ENCODE results near the gene ST3GAL4.

DNA sequence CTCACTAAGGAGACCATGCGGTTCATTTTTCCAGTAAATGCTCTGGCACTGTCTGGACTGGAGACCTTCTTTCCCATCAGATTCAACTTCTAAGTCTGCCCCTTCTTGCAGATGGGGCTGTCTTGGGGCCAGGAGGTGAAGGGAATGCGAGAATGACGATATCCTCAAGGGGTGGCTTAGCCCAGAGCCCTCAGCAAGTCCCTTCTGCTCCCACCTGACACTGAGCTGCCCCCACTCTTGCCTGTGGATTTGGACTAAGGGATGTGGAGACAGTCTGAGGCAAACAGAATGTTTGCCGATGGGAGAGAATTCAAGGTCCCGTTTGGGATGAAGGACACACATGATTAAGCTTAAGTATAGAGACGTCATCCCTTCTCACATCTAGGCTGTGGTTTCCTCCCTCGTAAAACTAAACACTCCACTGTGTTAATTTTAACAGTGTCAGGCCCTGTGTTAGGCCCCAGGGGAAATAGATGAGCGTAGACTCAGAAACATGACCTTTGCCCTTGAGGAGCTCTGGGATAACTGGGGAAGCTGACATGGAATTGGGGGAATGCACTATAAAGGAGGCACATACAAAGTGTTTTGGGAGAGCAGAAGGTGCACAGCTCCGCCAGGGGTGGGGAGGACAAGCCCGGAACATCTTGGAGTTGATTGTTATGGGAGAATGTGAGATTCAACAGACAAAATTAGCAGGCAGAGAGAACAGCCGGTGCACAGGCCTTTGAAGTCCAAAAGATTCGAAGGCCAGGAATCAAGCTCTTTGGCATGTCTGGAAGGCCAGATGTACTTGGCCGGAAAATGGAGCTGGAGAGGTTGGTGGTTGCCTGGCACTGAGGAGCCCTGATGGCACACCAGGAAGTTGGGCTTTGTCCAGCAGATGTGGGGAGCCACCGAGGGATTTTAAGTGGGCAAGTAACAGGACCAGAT, 71.6 kb downstream of the ST3GAL4 start:
- TF ChIP-seq, protein P1, sequence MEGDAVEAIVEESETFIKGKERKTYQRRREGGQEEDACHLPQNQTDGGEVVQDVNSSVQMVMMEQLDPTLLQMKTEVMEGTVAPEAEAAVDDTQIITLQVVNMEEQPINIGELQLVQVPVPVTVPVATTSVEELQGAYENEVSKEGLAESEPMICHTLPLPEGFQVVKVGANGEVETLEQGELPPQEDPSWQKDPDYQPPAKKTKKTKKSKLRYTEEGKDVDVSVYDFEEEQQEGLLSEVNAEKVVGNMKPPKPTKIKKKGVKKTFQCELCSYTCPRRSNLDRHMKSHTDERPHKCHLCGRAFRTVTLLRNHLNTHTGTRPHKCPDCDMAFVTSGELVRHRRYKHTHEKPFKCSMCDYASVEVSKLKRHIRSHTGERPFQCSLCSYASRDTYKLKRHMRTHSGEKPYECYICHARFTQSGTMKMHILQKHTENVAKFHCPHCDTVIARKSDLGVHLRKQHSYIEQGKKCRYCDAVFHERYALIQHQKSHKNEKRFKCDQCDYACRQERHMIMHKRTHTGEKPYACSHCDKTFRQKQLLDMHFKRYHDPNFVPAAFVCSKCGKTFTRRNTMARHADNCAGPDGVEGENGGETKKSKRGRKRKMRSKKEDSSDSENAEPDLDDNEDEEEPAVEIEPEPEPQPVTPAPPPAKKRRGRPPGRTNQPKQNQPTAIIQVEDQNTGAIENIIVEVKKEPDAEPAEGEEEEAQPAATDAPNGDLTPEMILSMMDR (IDR thresholded peaks at IDR 0.05), result no peak
- TF ChIP-seq POLR2A (IDR thresholded peaks at IDR 0.05) (no peak), POLR2AphosphoS5 (IDR thresholded peaks at IDR 0.05; ENCODE audit: insufficient read depth in 1 of 2, low read depth in 1 of 2) (no peak)
